Choroid plexus epithelial cell (primary cell): Measurements from ENCODE around the gene MAPK1.

Experiments used
- DNase-seq: peaks from one replicate; pipeline ENCODE4 v3.0.0-alpha.2; 2010; ENCODE audit warnings: low read depth
- H3K4me3 ChIP-seq: 2 replicates; pipeline ENCODE4 v1.5.1; 2011; ENCODE audit warnings: low read depth, mild to moderate bottlenecking, control low read depth, low read length, moderate library complexity
- TF ChIP-seq, protein P1 (sequence below): conservative IDR thresholded peaks from 2 replicates; pipeline ENCODE4 v1.5.1; 2011; ENCODE audit warnings: low read depth, mild to moderate bottlenecking, control low read depth, inconsistent platforms, low read length, moderate library complexity

MAPK1 gene

DNA sequence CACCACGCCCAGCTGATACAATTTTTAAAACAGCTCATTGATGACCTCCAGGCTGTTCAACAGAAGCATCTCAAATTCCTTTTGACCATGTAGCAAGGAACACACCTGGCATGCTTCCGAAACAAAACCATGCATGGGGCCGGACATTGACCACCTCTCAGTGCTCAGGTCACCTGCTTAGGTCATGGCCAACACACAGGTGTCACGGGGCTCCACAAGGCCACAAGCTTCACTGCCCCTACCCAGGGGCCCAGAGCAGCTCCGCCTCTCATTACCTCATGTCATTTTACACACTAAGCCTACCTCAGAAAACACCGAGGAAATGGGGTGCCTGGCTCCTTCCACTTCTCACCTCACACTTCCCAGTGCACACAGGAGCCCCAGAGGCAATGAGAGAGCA lies 158.5 kb downstream of the MAPK1 start:
- TF ChIP-seq, protein P1, sequence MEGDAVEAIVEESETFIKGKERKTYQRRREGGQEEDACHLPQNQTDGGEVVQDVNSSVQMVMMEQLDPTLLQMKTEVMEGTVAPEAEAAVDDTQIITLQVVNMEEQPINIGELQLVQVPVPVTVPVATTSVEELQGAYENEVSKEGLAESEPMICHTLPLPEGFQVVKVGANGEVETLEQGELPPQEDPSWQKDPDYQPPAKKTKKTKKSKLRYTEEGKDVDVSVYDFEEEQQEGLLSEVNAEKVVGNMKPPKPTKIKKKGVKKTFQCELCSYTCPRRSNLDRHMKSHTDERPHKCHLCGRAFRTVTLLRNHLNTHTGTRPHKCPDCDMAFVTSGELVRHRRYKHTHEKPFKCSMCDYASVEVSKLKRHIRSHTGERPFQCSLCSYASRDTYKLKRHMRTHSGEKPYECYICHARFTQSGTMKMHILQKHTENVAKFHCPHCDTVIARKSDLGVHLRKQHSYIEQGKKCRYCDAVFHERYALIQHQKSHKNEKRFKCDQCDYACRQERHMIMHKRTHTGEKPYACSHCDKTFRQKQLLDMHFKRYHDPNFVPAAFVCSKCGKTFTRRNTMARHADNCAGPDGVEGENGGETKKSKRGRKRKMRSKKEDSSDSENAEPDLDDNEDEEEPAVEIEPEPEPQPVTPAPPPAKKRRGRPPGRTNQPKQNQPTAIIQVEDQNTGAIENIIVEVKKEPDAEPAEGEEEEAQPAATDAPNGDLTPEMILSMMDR: no peak
- no peak for DNase-seq

DNA sequence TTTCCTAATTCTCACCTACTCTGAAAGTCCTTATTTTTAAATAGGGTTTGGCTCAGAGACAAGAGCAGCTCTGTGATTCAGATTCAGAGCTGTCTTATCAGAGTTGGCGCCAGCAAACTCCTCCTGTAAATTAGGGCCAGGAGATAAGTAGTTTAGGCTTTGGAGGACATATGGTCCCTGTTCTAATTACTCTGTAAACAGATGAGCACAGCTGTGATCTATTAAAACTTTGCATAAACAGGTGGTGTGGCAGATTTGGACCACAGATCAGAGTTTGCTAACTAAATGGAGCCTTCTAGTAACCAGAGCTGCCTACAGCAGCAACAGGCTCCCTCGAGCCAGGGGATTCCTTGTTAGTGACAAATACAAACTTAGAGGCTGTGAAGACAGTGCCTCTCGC lies 159.8 kb downstream of the MAPK1 start:
- no peak for DNase-seq
- no peak overlapping the region for H3K4me3 ChIP-seq
- TF ChIP-seq, protein P1: no peak

More for the DNA sequence above, 158.5 kb downstream of the MAPK1 start:
- H3K4me3 ChIP-seq: no peak overlapping the region
